ENCODE results near the gene CDH13. TPM values are rescaled to one million over a fixed set of nuclear protein-coding genes. Genes with fewer than 3 reads are reported as not detected.

The CDH13 gene
- total and polyA plus RNA-seq, 9 of the 15 experiments (the other 6 are each of a cell fraction or from before 2014, with no cell fraction given) = 0.03 TPM; not detected in 8

DNA sequence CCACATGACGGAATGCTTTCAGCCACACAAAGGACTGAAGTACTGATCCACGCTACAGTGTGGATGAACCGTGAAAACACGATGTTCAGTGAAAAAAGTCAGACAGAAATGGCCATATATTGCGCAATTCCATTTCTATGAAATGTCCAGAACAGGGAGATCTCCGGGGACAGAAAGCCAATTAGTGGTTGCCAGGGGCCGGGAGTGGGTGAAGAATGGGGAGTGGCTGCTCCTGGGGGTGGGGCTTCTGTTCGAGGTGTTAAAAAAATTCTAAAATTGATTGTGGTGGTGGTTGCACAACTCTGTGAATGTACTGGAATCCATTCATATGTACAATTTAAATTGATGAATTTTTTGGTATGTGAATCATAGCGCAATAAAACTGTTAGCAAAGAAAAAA is 1026.2 kb downstream of the CDH13 start:
- Histone ChIP-seq H3K9me1 (ENCODE audit: control insufficient read depth, insufficient read depth, low read length) (no peaks in the 10 kb centered on the region), H2AFZ (ENCODE audit: low read depth, low read length) (no peak overlapping the region), H3K9ac (ENCODE audit: insufficient read depth in 1 of 2, low read depth in 2 of 2, low read length in 2 of 2) (no peak overlapping the region), H3K9me3 (replicated peaks; ENCODE audit: control insufficient read depth, insufficient read depth, low read depth, low read length) (no peaks in the 10 kb centered on the region), H3K4me3 (no peak overlapping the region), H4K20me1 (replicated peaks; ENCODE audit: control insufficient read depth, insufficient read depth, low read length) (peaks cover 8% of the 10 kb centered on the region; the same call in 1 of the 2 replicates), H3K79me2 (ENCODE audit: control insufficient read depth, insufficient read depth, low read length) (no peaks in the 10 kb centered on the region), H3K27ac (ENCODE audit: extremely low read depth, low read depth, low read length) (no peak overlapping the region), H3K36me3 (ENCODE audit: control insufficient read depth, insufficient read depth, low read length) (no peaks in the 10 kb centered on the region), H3K4me1 (replicated peaks in 1 of 2; ENCODE audit: control insufficient read depth in 2 of 2, insufficient read depth in 2 of 2, low read length in 2 of 2) (no peaks in the 10 kb centered on the region), H3K4me2 (ENCODE audit: insufficient read depth, low read length) (no peak overlapping the region), H3K27me3 (ENCODE audit: control insufficient read depth in 2 of 2, insufficient read depth in 2 of 2, low read length in 2 of 2) (no peaks in the 10 kb centered on the region)
- TF ChIP-seq, protein P1, sequence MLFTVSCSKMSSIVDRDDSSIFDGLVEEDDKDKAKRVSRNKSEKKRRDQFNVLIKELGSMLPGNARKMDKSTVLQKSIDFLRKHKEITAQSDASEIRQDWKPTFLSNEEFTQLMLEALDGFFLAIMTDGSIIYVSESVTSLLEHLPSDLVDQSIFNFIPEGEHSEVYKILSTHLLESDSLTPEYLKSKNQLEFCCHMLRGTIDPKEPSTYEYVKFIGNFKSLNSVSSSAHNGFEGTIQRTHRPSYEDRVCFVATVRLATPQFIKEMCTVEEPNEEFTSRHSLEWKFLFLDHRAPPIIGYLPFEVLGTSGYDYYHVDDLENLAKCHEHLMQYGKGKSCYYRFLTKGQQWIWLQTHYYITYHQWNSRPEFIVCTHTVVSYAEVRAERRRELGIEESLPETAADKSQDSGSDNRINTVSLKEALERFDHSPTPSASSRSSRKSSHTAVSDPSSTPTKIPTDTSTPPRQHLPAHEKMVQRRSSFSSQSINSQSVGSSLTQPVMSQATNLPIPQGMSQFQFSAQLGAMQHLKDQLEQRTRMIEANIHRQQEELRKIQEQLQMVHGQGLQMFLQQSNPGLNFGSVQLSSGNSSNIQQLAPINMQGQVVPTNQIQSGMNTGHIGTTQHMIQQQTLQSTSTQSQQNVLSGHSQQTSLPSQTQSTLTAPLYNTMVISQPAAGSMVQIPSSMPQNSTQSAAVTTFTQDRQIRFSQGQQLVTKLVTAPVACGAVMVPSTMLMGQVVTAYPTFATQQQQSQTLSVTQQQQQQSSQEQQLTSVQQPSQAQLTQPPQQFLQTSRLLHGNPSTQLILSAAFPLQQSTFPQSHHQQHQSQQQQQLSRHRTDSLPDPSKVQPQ (CRISPR knock-in tag; IDR thresholded peaks at IDR 0.05; ENCODE audit: borderline replicate concordance) = no peak
- no peak for TF ChIP-seq ASH1L (IDR thresholded peaks at IDR 0.05; ENCODE audit: borderline replicate concordance, low read depth, partially characterized antibody)
- no peak for TF ChIP-seq KLF1 (tag; IDR thresholded peaks at IDR 0.05)
- TF ChIP-seq SIRT6 (IDR thresholded peaks at IDR 0.05; ENCODE audit: low read depth, low read length) = no peak
- TF ChIP-seq, protein P2, sequence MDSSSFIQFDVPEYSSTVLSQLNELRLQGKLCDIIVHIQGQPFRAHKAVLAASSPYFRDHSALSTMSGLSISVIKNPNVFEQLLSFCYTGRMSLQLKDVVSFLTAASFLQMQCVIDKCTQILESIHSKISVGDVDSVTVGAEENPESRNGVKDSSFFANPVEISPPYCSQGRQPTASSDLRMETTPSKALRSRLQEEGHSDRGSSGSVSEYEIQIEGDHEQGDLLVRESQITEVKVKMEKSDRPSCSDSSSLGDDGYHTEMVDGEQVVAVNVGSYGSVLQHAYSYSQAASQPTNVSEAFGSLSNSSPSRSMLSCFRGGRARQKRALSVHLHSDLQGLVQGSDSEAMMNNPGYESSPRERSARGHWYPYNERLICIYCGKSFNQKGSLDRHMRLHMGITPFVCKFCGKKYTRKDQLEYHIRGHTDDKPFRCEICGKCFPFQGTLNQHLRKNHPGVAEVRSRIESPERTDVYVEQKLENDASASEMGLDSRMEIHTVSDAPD (CRISPR knock-in tag; IDR thresholded peaks at IDR 0.05) = no peak
- TF ChIP-seq CEBPB (tag; IDR thresholded peaks at IDR 0.05) = peak; percentile 96
- TF ChIP-seq LCOR (CRISPR knock-in tag; IDR thresholded peaks at IDR 0.05) = no peak
- TF ChIP-seq, protein P3, sequence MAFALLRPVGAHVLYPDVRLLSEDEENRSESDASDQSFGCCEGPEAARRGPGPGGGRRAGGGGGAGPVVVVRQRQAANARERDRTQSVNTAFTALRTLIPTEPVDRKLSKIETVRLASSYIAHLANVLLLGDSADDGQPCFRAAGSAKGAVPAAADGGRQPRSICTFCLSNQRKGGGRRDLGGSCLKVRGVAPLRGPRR (CRISPR knock-in tag; IDR thresholded peaks at IDR 0.05) = no peak
- TF ChIP-seq, protein P4, sequence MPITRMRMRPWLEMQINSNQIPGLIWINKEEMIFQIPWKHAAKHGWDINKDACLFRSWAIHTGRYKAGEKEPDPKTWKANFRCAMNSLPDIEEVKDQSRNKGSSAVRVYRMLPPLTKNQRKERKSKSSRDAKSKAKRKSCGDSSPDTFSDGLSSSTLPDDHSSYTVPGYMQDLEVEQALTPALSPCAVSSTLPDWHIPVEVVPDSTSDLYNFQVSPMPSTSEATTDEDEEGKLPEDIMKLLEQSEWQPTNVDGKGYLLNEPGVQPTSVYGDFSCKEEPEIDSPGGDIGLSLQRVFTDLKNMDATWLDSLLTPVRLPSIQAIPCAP (CRISPR knock-in tag; IDR thresholded peaks at IDR 0.05; ENCODE audit: borderline replicate concordance) = no peak
- no peak for TF ChIP-seq CEBPG (CRISPR knock-in tag; IDR thresholded peaks at IDR 0.05)
- peak; percentile 75 to 98 for TF ChIP-seq CEBPG (tag; conservative IDR thresholded peaks at IDR 0.05 in 1 of 2, IDR thresholded peaks at IDR 0.05 in 1 of 2)
- no peak for TF ChIP-seq ZNF589 (CRISPR knock-in tag; IDR thresholded peaks at IDR 0.05; ENCODE audit: low read depth)
- TF ChIP-seq, protein P5, sequence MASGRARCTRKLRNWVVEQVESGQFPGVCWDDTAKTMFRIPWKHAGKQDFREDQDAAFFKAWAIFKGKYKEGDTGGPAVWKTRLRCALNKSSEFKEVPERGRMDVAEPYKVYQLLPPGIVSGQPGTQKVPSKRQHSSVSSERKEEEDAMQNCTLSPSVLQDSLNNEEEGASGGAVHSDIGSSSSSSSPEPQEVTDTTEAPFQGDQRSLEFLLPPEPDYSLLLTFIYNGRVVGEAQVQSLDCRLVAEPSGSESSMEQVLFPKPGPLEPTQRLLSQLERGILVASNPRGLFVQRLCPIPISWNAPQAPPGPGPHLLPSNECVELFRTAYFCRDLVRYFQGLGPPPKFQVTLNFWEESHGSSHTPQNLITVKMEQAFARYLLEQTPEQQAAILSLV (tag; IDR thresholded peaks at IDR 0.05) = 0 out of 2 replicates have a peak, but pooled peaks have one; percentile 52
- no peak for TF ChIP-seq ZNF253 (CRISPR knock-in tag; conservative IDR thresholded peaks at IDR 0.05)
- TF ChIP-seq KAT7 (CRISPR knock-in tag; IDR thresholded peaks at IDR 0.05; ENCODE audit: borderline replicate concordance) = no peak
- intact Hi-C loops (cut with micrococcal nuclease) (no loop called here), in situ Hi-C loops (cut with MboI) (no loop called here)
- ATAC-seq = no peak
- ChIA-PET CTCF (ENCODE audit: low intra/inter-chr PET ratio) (no interaction called here), POLR2A (interaction anchor here (0.7 kb wide), 1 partner anchor 1120 kb away, joined by 3 read pairs; no protein-coding TSS in a partner anchor)
- 0% methylated on average over 9 of the region's 9 CpGs for WGBS (ENCODE audit: insufficient coverage, low coverage, missing lambda C conversion rate)
- DNase-seq (ENCODE audit: extremely low read depth in 1 of 4, low spot score in 3 of 4) = no peak
- BruUV-seq (replicated peaks) = no TSS peak
- no peak for FAIRE-seq

All from K562 (cell line).